ENCODE data around the gene GPHN.

Gene GPHN

GRCh38 chr14:66746316-66747006, 238.5 kb downstream of the GPHN start:
- Histone ChIP-seq H3K4me2 (ENCODE audit: low read length) (no peak overlapping the region), H3K36me3 (ENCODE audit: control insufficient read depth, insufficient read depth, low read length) (no peaks in the 10 kb centered on the region), H3K9ac (no peak overlapping the region), H3K4me1 (no peaks in the 10 kb centered on the region), H3K79me2 (no peaks in the 10 kb centered on the region), H3K27ac (no peak overlapping the region), H2AFZ (no peak overlapping the region), H3K4me3 (ENCODE audit: low read depth, low read length) (no peak overlapping the region), H3K27me3 (ENCODE audit: control insufficient read depth, insufficient read depth, low read length) (no peaks in the 10 kb centered on the region), H3K9me3 (ENCODE audit: control insufficient read depth, low read length) (no peaks in the 10 kb centered on the region)
- peak; percentile 56 for TF ChIP-seq CTCF (IDR thresholded peaks at IDR 0.05)

DNA sequence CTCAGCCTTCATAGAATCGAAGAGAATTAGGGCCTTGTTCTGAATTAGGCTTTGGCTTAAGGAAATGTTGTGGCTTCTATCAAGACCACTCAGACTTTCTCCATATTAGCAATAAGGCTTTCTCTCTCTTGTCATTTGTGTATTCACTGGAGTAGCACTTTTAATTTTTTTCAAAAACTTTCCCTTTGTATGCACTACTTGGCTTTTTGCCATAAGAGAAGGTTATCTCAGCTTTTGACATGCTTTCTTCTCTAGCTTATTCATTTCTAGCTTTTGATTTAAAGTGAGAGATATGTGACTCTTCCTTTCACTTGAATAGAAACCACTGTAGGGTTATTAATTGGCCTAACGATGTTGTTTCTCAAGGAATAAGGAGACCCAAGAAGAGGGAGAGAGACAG, 244.2 kb downstream of the GPHN start:
- Histone ChIP-seq H3K36me3 (ENCODE audit: control insufficient read depth, insufficient read depth, low read length) (no peaks in the 10 kb centered on the region), H3K27ac (no peak overlapping the region), H3K4me2 (ENCODE audit: low read length) (no peak overlapping the region), H3K9me3 (ENCODE audit: control insufficient read depth, low read length) (no peaks in the 10 kb centered on the region), H3K9ac (no peak overlapping the region), H3K4me3 (ENCODE audit: low read depth, low read length) (no peak overlapping the region), H3K27me3 (ENCODE audit: control insufficient read depth, insufficient read depth, low read length) (no peaks in the 10 kb centered on the region), H3K4me1 (no peaks in the 10 kb centered on the region), H3K79me2 (no peaks in the 10 kb centered on the region), H2AFZ (no peak overlapping the region)
- no peak for TF ChIP-seq CTCF (IDR thresholded peaks at IDR 0.05)

DNA sequence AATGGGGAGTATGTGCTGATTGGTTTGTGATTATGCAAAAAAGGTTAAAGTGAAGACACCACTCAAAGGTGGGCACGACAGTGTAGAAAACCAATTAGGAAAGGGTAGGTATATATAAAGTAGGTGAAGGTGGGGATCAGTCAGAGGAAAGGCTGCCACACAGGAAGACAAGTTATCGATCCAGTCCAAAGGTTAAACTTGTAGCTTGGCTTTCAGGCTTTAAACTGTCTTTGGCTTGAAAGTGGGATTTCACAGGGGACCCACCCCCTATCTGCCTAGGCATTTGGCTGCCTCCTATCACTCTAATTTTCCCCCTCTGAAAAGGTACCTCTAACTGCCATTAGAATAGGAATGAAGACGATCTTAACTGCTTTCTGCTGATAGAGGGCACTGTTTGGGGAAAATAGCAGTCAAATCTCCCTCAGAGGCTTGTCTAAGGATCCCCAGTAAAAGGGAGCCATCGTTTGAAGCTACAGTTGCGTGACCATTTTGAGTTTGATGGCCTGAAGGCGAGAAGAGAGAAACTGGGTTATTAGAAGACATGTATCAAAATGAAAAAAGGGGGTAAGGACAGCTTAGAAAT, 250.2 kb downstream of the GPHN start:
- Histone ChIP-seq H3K27me3 (ENCODE audit: control insufficient read depth, insufficient read depth, low read length) (no peaks in the 10 kb centered on the region), H3K4me3 (ENCODE audit: low read depth, low read length) (no peak overlapping the region), H3K79me2 (no peaks in the 10 kb centered on the region), H3K4me1 (no peaks in the 10 kb centered on the region), H3K27ac (no peak overlapping the region), H2AFZ (no peak overlapping the region), H3K36me3 (ENCODE audit: control insufficient read depth, insufficient read depth, low read length) (no peaks in the 10 kb centered on the region), H3K4me2 (ENCODE audit: low read length) (no peak overlapping the region), H3K9me3 (ENCODE audit: control insufficient read depth, low read length) (no peaks in the 10 kb centered on the region), H3K9ac (no peak overlapping the region)
- no peak for TF ChIP-seq CTCF (IDR thresholded peaks at IDR 0.05)

DNA sequence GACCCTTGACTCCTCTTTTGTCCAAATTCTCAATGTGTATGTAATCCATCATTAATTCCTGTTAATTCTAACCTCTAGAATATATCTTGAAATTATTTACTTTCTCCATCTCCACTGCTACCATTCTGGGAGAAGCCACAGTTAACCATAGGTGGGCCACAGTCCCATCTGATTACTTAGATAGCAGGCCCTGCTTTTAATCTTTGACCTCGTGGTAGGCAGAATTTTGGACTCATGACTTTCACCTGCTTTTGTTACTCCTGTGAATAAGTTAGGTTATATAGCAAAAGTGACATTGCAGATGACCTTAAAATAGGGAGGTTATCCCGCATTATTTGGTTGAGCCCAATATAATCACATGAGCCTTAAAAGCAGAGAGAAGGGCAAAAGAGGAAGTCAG, 264.2 kb downstream of the GPHN start:
- Histone ChIP-seq H2AFZ (no peak overlapping the region), H3K79me2 (no peaks in the 10 kb centered on the region), H3K4me3 (ENCODE audit: low read depth, low read length) (no peak overlapping the region), H3K36me3 (ENCODE audit: control insufficient read depth, insufficient read depth, low read length) (no peaks in the 10 kb centered on the region), H3K9ac (no peak overlapping the region), H3K27ac (no peak overlapping the region), H3K4me2 (ENCODE audit: low read length) (no peak overlapping the region), H3K4me1 (no peaks in the 10 kb centered on the region), H3K27me3 (ENCODE audit: control insufficient read depth, insufficient read depth, low read length) (no peaks in the 10 kb centered on the region), H3K9me3 (ENCODE audit: control insufficient read depth, low read length) (no peaks in the 10 kb centered on the region)
- TF ChIP-seq CTCF (IDR thresholded peaks at IDR 0.05) = no peak

DNA sequence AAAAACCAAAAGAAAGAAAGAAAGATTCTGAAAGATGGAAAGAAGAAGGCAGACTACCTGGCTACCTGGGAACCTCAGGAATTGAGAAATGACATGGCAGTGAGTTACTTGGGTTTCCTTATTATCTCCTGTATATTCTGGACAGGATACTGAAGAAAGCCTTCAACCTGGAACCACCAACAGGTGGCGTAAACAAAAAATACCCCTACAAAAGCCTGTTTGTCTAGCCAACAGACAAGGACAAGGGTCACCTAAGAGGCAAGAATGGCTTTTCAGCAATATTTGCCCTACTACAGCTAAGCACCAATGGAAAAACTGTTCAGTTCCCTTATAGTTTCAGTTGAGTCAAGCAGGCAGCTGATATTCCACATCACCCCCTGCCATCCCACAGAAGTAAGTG, 274.9 kb downstream of the GPHN start:
- H3K27ac ChIP-seq = no peak overlapping the region
- no peaks in the 10 kb centered on the region for H3K27me3 ChIP-seq (ENCODE audit: control insufficient read depth, insufficient read depth, low read length)
- H3K79me2 ChIP-seq = no peaks in the 10 kb centered on the region
- H2AFZ ChIP-seq = no peak overlapping the region
- no peak for TF ChIP-seq CTCF (IDR thresholded peaks at IDR 0.05)
- no peaks in the 10 kb centered on the region for H3K4me1 ChIP-seq
- H3K36me3 ChIP-seq (ENCODE audit: control insufficient read depth, insufficient read depth, low read length) = no peaks in the 10 kb centered on the region
- no peak overlapping the region for H3K4me2 ChIP-seq (ENCODE audit: low read length)
- H3K9ac ChIP-seq = no peak overlapping the region
- no peak overlapping the region for H3K4me3 ChIP-seq (ENCODE audit: low read depth, low read length)
- no peaks in the 10 kb centered on the region for H3K9me3 ChIP-seq (ENCODE audit: control insufficient read depth, low read length)
